ENCODE measurements around the gene OTC.

DNA sequence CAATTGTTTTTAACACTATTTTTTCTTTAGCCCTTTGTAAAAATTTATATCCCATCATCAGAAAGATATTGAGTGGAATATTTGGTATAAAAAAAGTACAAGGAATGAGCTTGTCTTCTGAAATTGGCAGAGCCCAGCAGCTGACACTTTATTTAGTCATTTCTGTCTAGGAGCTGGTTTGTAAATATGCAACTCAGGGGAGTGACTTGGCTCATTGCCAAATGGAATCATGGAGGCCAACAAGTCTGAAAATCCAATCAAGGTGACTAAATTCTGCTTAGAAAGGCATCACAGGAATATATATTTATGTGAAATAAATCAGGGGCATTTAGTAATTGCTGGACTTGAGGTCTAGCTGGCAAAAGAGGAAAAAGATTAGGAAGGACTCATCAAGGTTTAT, 74.4 kb downstream of the OTC start:
- no peak for TF ChIP-seq POLR2A (IDR thresholded peaks at IDR 0.05)
- TF ChIP-seq, protein P1, sequence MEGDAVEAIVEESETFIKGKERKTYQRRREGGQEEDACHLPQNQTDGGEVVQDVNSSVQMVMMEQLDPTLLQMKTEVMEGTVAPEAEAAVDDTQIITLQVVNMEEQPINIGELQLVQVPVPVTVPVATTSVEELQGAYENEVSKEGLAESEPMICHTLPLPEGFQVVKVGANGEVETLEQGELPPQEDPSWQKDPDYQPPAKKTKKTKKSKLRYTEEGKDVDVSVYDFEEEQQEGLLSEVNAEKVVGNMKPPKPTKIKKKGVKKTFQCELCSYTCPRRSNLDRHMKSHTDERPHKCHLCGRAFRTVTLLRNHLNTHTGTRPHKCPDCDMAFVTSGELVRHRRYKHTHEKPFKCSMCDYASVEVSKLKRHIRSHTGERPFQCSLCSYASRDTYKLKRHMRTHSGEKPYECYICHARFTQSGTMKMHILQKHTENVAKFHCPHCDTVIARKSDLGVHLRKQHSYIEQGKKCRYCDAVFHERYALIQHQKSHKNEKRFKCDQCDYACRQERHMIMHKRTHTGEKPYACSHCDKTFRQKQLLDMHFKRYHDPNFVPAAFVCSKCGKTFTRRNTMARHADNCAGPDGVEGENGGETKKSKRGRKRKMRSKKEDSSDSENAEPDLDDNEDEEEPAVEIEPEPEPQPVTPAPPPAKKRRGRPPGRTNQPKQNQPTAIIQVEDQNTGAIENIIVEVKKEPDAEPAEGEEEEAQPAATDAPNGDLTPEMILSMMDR (IDR thresholded peaks at IDR 0.05): no peak

All from body of pancreas (tissue), 4 donors.